H9 (cell line): ENCODE data around the gene CD58. TPM values are rescaled to one million over a fixed set of nuclear protein-coding genes. Genes with fewer than 3 reads are reported as not detected.

Source experiments
- DNase-seq: peaks from one replicate; pipeline ENCODE4 v3.0.0-alpha.2; 2017
- H2AFZ ChIP-seq: one replicate; pipeline ENCODE4 v1.6.1; 2013; ENCODE audit warnings: mild to moderate bottlenecking, low read length, control low read depth, moderate library complexity
- H2AK5ac ChIP-seq: 2 replicates; pipeline ENCODE4 v1.6.1; 2013; ENCODE audit warnings: low read length, control low read depth, mixed read lengths; ENCODE audit not compliant: insufficient read length
- H2BK120ac ChIP-seq: one replicate; pipeline ENCODE4 v1.6.1; 2013; ENCODE audit warnings: low read depth, mild to moderate bottlenecking, low read length, control low read depth, inconsistent platforms; ENCODE audit not compliant: poor library complexity, severe bottlenecking
- H2BK12ac ChIP-seq: 2 replicates; pipeline ENCODE4 v1.6.1; 2013; ENCODE audit warnings: low read length, control low read depth, mixed read lengths, low read depth; ENCODE audit not compliant: insufficient read length
- H2BK15ac ChIP-seq: 2 replicates; pipeline ENCODE4 v1.6.1; 2013; ENCODE audit warnings: low read depth, low read length, control low read depth
- H2BK20ac ChIP-seq: one replicate; pipeline ENCODE4 v1.6.1; 2013; ENCODE audit warnings: low read depth, mild to moderate bottlenecking, low read length, control low read depth, inconsistent platforms; ENCODE audit not compliant: poor library complexity, severe bottlenecking
- H2BK5ac ChIP-seq: 2 replicates; pipeline ENCODE4 v1.6.1; 2013; ENCODE audit warnings: low read length, control low read depth, mixed read lengths; ENCODE audit not compliant: insufficient read length
- H3K14ac ChIP-seq: 2 replicates; pipeline ENCODE4 v1.6.1; 2013; ENCODE audit warnings: low read length, control low read depth; ENCODE audit not compliant: insufficient read depth
- H3K18ac ChIP-seq: 2 replicates; pipeline ENCODE4 v1.6.1; 2013; ENCODE audit warnings: low read depth, mild to moderate bottlenecking, mixed read lengths, low read length, control low read depth; ENCODE audit not compliant: insufficient read length
- H3K23ac ChIP-seq: 2 replicates; pipeline ENCODE4 v1.6.1; 2013; ENCODE audit warnings: low read length, control low read depth, mixed read lengths, low read depth; ENCODE audit not compliant: insufficient read length
- H3K23me2 ChIP-seq: 2 replicates; pipeline ENCODE4 v1.6.1; 2013; ENCODE audit warnings: low read depth, mild to moderate bottlenecking, mixed read lengths, low read length, control low read depth; ENCODE audit not compliant: insufficient read length, poor library complexity, severe bottlenecking
- H3K27ac ChIP-seq: 2 replicates; pipeline ENCODE4 v1.5.1; 2013; ENCODE audit warnings: low read length, control low read depth, mixed read lengths, low read depth; ENCODE audit not compliant: insufficient read length
- H3K27me3 ChIP-seq: 2 replicates; pipeline ENCODE4 v1.6.1; 2013; ENCODE audit warnings: low read length, control low read depth, inconsistent platforms; ENCODE audit not compliant: insufficient read depth
- H3K4ac ChIP-seq: 2 replicates; pipeline ENCODE4 v1.6.1; 2013; ENCODE audit warnings: low read depth, mild to moderate bottlenecking, control low read depth, inconsistent platforms, low read length, moderate library complexity
- H3K4me1 ChIP-seq: 2 replicates; pipeline ENCODE4 v1.6.1; 2013; ENCODE audit warnings: low read length, control low read depth, inconsistent platforms; ENCODE audit not compliant: insufficient read depth
- H3K4me2 ChIP-seq: 2 replicates; pipeline ENCODE4 v1.6.1; 2013; ENCODE audit warnings: low read length, control low read depth, mixed read lengths; ENCODE audit not compliant: insufficient read length, insufficient read depth
- H3K56ac ChIP-seq: 2 replicates; pipeline ENCODE4 v1.6.1; 2013; ENCODE audit warnings: low read depth, mild to moderate bottlenecking, mixed read lengths, low read length, control low read depth; ENCODE audit not compliant: insufficient read length
- H3K79me1 ChIP-seq: 2 replicates; pipeline ENCODE4 v1.6.1; 2013; ENCODE audit warnings: low read depth, mild to moderate bottlenecking, moderate library complexity, low read length, control low read depth, inconsistent platforms; ENCODE audit not compliant: insufficient read depth, poor library complexity, severe bottlenecking
- H3K79me2 ChIP-seq: 2 replicates; pipeline ENCODE4 v1.6.1; 2013; ENCODE audit warnings: low read length, control low read depth, inconsistent platforms; ENCODE audit not compliant: insufficient read depth
- H3K9ac ChIP-seq: 2 replicates; pipeline ENCODE4 v1.6.1; 2013; ENCODE audit warnings: low read length, control low read depth, mixed read lengths; ENCODE audit not compliant: insufficient read length; ENCODE audit errors: extremely low read depth
- H3K9me3 ChIP-seq: one replicate; pipeline ENCODE4 v1.6.1; 2013; ENCODE audit warnings: low read depth, low read length, inconsistent platforms; ENCODE audit not compliant: control insufficient read depth
- H3T11ph ChIP-seq: one replicate; pipeline ENCODE4 v1.6.1; 2013; ENCODE audit warnings: mild to moderate bottlenecking, low read length, control low read depth, inconsistent platforms
- H4K20me1 ChIP-seq: one replicate; pipeline ENCODE4 v1.6.1; 2013; ENCODE audit not compliant: control insufficient read depth, insufficient read length, insufficient read depth
- H4K5ac ChIP-seq: 2 replicates; pipeline ENCODE4 v1.6.1; 2013; ENCODE audit warnings: low read depth, mild to moderate bottlenecking, mixed read lengths, low read length, control low read depth; ENCODE audit not compliant: insufficient read length
- H4K8ac ChIP-seq: replicated peaks from 2 replicates; pipeline ENCODE4 v1.6.1; 2013; ENCODE audit warnings: low read length, control low read depth, mixed read lengths, low read depth; ENCODE audit not compliant: insufficient read length
- H4K91ac ChIP-seq: 2 replicates; pipeline ENCODE4 v1.6.1; 2013; ENCODE audit warnings: low read depth, mild to moderate bottlenecking, moderate library complexity, mixed read lengths, low read length, control low read depth; ENCODE audit not compliant: insufficient read length
- H3K27ac Mint-ChIP-seq, 3 experiments: 2 replicates in 2 of 3; 3 replicates in 1 of 3; pipeline ENCODE4 v1.8.0; 2020 to 2021; ENCODE audit warnings: mixed read lengths in 3 of 3, mild to moderate bottlenecking in 1 of 3, moderate library complexity in 1 of 3
- H3K27me3 Mint-ChIP-seq: 2 replicates; pipeline ENCODE4 v1.8.0; 2021; ENCODE audit warnings: low read depth, mild to moderate bottlenecking, moderate library complexity, mixed read lengths
- H3K36me3 Mint-ChIP-seq, 3 experiments: 2 replicates in 2 of 3; 3 replicates in 1 of 3; pipeline ENCODE4 v1.8.0; 2020 to 2021; ENCODE audit warnings: low read depth in 3 of 3, mixed read lengths in 3 of 3; ENCODE audit not compliant: insufficient read depth in 1 of 3
- H3K4me1 Mint-ChIP-seq, 2 experiments: 2 replicates each; pipeline ENCODE4 v1.8.0; 2020; ENCODE audit warnings: mixed read lengths in 2 of 2
- H3K4me3 Mint-ChIP-seq, 2 experiments: 2 replicates in 1 of 2; 3 replicates in 1 of 2; pipeline ENCODE4 v1.8.0; 2020 to 2021; ENCODE audit warnings: mild to moderate bottlenecking in 2 of 2, mixed read lengths in 2 of 2, moderate library complexity in 1 of 2
- H3K9me3 Mint-ChIP-seq, 2 experiments: 2 replicates in 1 of 2; 3 replicates in 1 of 2; pipeline ENCODE4 v1.8.0; 2020; ENCODE audit warnings: mild to moderate bottlenecking in 2 of 2, mixed read lengths in 2 of 2, moderate library complexity in 1 of 2
- WGBS: extraction: QIAGEN DNeasy Blood & Tissue Kit; methylation state at CpG from one replicate; pipeline ENCODE4 v1.1.7; 2013; ENCODE audit warnings: missing lambda C conversion rate, low lambda C conversion rate, mixed read lengths; ENCODE audit not compliant: insufficient read length; ENCODE audit errors: extremely low coverage; 5-methylcytosine and 5-hydroxymethylcytosine counted together
- total RNA-seq: library from RNA; stranded (reverse); gene quantifications from 2 replicates; pipeline ENCODE4 v1.2.1, GENCODE V29; 2021
- TF ChIP-seq, protein P1 (sequence below): fragments of 200-600 bp; sonication (generic); conservative IDR thresholded peaks from 3 replicates; pipeline ENCODE4 v1.8.0; 2021; ENCODE audit warnings: antibody characterized with exemption, mild to moderate bottlenecking

CD58 gene
- total RNA-seq, 1 experiment from 2014 or later, result 4.3 TPM

DNA sequence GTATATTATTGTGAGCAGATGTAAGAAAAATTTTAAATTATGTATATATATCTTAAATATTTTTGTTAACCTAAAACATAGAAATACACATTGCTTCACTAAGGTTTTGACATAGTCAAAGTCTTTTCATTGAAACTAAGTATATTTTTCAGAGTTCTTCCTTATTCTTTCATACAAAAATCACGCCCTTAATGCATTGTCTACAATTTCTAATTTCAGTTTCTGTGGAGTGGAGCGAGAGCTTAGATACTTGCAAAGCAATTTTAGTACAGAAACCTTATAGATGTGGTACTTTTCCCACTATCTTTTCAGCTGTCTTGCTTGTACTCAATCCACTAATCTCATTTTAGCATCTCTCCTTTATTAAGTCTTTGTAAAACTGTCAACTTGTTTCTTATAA is 63.2 kb downstream of the CD58 start:
- Histone ChIP-seq H3K4ac (no peak overlapping the region), H3K27me3 (no peaks in the 10 kb centered on the region), H3K9ac (no peak overlapping the region), H2BK20ac (no peak overlapping the region), H2AFZ (no peak overlapping the region), H2BK12ac (no peak overlapping the region), H4K8ac (no peak overlapping the region), H3K4me1 (no peaks in the 10 kb centered on the region), H3K23ac (no peak overlapping the region), H3K79me2 (no peaks in the 10 kb centered on the region), H3K79me1 (no peaks in the 10 kb centered on the region), H3K56ac (no peak overlapping the region), H4K91ac (no peak overlapping the region), H2BK5ac (no peak overlapping the region), H3K14ac (no peak overlapping the region), H2BK15ac (no peak overlapping the region), H3K27ac (no peak overlapping the region), H3K18ac (no peak overlapping the region), H2AK5ac (no peak overlapping the region), H2BK120ac (no peak overlapping the region), H4K20me1 (no peaks in the 10 kb centered on the region), H3T11ph (no peak overlapping the region), H3K4me2 (no peak overlapping the region), H4K5ac (no peak overlapping the region), H3K9me3 (no peaks in the 10 kb centered on the region), H3K23me2 (no peaks in the 10 kb centered on the region)
- H3K9me3 Mint-ChIP-seq, result peaks cover 6 to 9% of the 10 kb centered on the region in 2 experiments
- H3K27ac Mint-ChIP-seq, result no peak overlapping the region
- H3K4me3 Mint-ChIP-seq, result no peak overlapping the region
- TF ChIP-seq, protein P1, sequence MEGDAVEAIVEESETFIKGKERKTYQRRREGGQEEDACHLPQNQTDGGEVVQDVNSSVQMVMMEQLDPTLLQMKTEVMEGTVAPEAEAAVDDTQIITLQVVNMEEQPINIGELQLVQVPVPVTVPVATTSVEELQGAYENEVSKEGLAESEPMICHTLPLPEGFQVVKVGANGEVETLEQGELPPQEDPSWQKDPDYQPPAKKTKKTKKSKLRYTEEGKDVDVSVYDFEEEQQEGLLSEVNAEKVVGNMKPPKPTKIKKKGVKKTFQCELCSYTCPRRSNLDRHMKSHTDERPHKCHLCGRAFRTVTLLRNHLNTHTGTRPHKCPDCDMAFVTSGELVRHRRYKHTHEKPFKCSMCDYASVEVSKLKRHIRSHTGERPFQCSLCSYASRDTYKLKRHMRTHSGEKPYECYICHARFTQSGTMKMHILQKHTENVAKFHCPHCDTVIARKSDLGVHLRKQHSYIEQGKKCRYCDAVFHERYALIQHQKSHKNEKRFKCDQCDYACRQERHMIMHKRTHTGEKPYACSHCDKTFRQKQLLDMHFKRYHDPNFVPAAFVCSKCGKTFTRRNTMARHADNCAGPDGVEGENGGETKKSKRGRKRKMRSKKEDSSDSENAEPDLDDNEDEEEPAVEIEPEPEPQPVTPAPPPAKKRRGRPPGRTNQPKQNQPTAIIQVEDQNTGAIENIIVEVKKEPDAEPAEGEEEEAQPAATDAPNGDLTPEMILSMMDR, result no peak
- H3K4me1 Mint-ChIP-seq, result peaks cover 7 to 8% of the 10 kb centered on the region in 2 experiments; a peak in 3 of 4 replicates
- no peaks in the 10 kb centered on the region for H3K27me3 Mint-ChIP-seq
- no peak for DNase-seq
- H3K36me3 Mint-ChIP-seq, result peaks cover 0 to 11% (median 4%) of the 10 kb centered on the region in 3 experiments; a peak in 5 of 7 replicates
- no CpG with 5 or more reads among the region's 2 CpGs for WGBS
